ENCODE data around the gene TMEM214.

Gene TMEM214

GRCh38 chr2:27039871-27040270, 7.1 kb downstream of the TMEM214 start:
- DNase-seq (ENCODE audit: low read depth, low spot score), result no peak

GRCh38 chr2:27040282-27040681, 7.5 kb downstream of the TMEM214 start:
- DNase-seq (ENCODE audit: low read depth, low spot score), result no peak

- no peak for DNase-seq (ENCODE audit: low read depth, low spot score)
These were observed 9.0 kb downstream of the TMEM214 start for GRCh38 chr2:27041752-27042151.

GRCh38 chr2:27042159-27042661, 9.4 kb downstream of the TMEM214 start:
- no peak for DNase-seq (ENCODE audit: low read depth, low spot score)

GRCh38 chr2:27042985-27043634, 10.3 kb downstream of the TMEM214 start:
- DNase-seq (ENCODE audit: low read depth, low spot score), result no peak

GRCh38 chr2:27049422-27050280, 16.9 kb downstream of the TMEM214 start:
- DNase-seq (ENCODE audit: low read depth, low spot score), result no peak

- peak; percentile 88 for DNase-seq (ENCODE audit: low read depth, low spot score)
These were observed 17.7 kb downstream of the TMEM214 start for GRCh38 chr2:27050281-27050995.

- DNase-seq (ENCODE audit: low read depth, low spot score), result peak; percentile 81
These were observed 18.5 kb downstream of the TMEM214 start, which contains the start of gene AGBL5 for GRCh38 chr2:27050996-27051901. TSS of gene AGBL5 (plus strand) at chr2:27051668. CDS start at chr2:27052959, 1,291 bp downstream.

- DNase-seq (ENCODE audit: low read depth, low spot score), result no peak
These were observed 19.3 kb downstream of the TMEM214 start for GRCh38 chr2:27051902-27052645.

- DNase-seq (ENCODE audit: low read depth, low spot score), result no peak
These were observed 20.6 kb downstream of the TMEM214 start for GRCh38 chr2:27053321-27053720.

GRCh38 chr2:27053776-27054175, 21.0 kb downstream of the TMEM214 start:
- DNase-seq (ENCODE audit: low read depth, low spot score), result no peak

GRCh38 chr2:27054721-27055120, 22.0 kb downstream of the TMEM214 start:
- DNase-seq (ENCODE audit: low read depth, low spot score), result no peak

- no peak for DNase-seq (ENCODE audit: low read depth, low spot score)
These were observed 24.4 kb downstream of the TMEM214 start for GRCh38 chr2:27057184-27057583.

GRCh38 chr2:27058210-27058609, 25.4 kb downstream of the TMEM214 start:
- DNase-seq (ENCODE audit: low read depth, low spot score), result no peak

- DNase-seq (ENCODE audit: low read depth, low spot score), result no peak
These were observed 26.5 kb downstream of the TMEM214 start for GRCh38 chr2:27059141-27059820.

- no peak for DNase-seq (ENCODE audit: low read depth, low spot score)
These were observed 27.6 kb downstream of the TMEM214 start for GRCh38 chr2:27060323-27060722.

GRCh38 chr2:27065128-27065527, 32.4 kb downstream of the TMEM214 start:
- DNase-seq (ENCODE audit: low read depth, low spot score), result no peak

- DNase-seq (ENCODE audit: low read depth, low spot score), result no peak
These were observed 34.6 kb downstream of the TMEM214 start for GRCh38 chr2:27067385-27067784.

GRCh38 chr2:27069436-27069835, 36.7 kb downstream of the TMEM214 start:
- no peak for DNase-seq (ENCODE audit: low read depth, low spot score)
